HTR-8/SVneo (cell line): ENCODE data around the gene LHX2.
"Not testable (repeated sequence)": the region's sequence is repeated elsewhere in the genome, so short reads cannot be mapped to it uniquely, and the experiment has no call there.

Experiments used
- DNase-seq: peaks from one replicate; pipeline ENCODE4 v3.0.0; 2011; ENCODE audit warnings: low spot score, mixed read lengths; ENCODE audit not compliant: insufficient read length
- FAIRE-seq: peaks from 2 replicates; lab custom pipeline; 2011; peaks lifted over from hg19 to GRCh38; lab: Jason Lieb, UNC

Gene LHX2, protein sequence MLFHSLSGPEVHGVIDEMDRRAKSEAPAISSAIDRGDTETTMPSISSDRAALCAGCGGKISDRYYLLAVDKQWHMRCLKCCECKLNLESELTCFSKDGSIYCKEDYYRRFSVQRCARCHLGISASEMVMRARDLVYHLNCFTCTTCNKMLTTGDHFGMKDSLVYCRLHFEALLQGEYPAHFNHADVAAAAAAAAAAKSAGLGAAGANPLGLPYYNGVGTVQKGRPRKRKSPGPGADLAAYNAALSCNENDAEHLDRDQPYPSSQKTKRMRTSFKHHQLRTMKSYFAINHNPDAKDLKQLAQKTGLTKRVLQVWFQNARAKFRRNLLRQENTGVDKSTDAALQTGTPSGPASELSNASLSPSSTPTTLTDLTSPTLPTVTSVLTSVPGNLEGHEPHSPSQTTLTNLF

DNA sequence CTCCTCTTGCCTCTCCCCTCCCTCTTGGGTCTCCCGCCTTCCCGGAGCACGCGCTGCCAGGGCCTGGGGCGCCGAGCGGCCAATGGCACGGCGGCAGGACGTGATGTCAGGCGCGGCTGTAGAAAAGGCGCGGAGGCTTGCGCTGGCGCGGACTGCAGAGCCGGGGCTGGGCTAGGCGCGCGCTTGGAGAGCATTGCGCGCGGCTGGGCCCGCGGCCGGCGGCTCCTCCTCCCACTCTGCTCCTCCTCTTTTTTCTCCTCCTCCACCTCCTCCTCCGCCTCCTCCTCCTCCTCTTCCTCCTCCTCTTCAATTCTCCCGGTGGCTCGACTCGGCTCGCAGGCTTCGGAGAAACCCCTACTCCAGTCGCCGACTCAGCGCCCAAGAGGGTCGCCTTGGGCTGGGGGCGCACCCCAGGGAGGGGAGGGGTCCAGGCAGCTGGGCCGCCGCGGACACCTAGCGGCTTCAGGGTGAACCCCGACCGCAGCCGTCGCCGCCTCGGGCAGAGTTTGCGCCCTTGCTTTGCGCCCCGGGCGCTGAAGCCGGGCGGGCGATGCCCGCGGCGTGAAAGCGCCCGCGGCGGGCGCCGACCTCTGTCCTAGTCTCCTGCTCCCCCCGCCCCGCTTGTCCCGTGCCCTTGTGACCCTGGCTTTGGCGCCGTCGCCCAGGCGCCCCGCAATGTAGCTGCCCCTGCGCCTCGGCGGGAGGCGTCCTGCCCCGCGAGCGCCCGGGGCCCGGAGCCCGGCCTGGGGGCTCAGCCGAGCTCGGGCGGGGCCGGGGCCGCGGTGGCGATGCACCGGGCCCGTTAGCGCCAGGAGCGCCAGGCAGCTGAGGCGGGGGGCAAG is at the start of gene LHX2:
LHX2 (plus strand) TSS at position 309 of the 842 bp plus-strand sequence. CDS start 581 bp downstream, outside the sequence.
- DNase-seq: peak; percentile 63

GRCh38 chr9:123964761-123965160 is 46.8 kb upstream of the LHX2 start:
- FAIRE-seq (no peak), DNase-seq (no peak)

More for the DNA sequence above, at the start of gene LHX2:
- peak; percentile 46 for FAIRE-seq

GRCh38 chr9:123965801-123966686 is 45.5 kb upstream of the LHX2 start:
- no peak for FAIRE-seq

GRCh38 chr9:123967323-123967722 is 44.2 kb upstream of the LHX2 start:
- DNase-seq: no peak
- FAIRE-seq: no peak

More at GRCh38 chr9:123965801-123966686, 45.5 kb upstream of the LHX2 start:
- no peak for DNase-seq

DNA sequence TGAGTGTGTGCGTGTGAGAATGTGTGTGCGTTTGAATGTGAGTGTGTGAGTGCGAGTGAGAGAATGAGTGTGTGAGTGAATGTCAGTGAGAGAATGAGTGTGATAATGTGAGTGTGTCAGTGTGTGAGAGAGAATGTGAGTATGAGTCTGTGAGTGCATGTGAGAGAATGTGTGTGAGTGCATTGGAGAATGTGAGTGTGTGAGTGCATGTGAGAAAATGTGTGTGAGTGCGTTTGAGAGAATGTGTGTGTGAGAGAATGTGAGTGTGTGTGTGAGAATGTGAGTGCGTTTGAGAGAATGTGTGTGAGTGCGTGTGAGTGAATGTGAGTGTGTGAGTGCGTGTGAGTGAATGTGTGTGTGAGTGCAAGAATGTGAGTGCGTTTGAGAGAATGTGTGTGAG is 39.0 kb upstream of the LHX2 start:
- FAIRE-seq (no peak), DNase-seq (no peak)

- FAIRE-seq (peak; percentile 71), DNase-seq (no peak)
These were observed 37.9 kb upstream of the LHX2 start for GRCh38 chr9:123973590-123974223.

- FAIRE-seq (no peak), DNase-seq (no peak)
These were observed 37.1 kb upstream of the LHX2 start for GRCh38 chr9:123974471-123974870.

DNA sequence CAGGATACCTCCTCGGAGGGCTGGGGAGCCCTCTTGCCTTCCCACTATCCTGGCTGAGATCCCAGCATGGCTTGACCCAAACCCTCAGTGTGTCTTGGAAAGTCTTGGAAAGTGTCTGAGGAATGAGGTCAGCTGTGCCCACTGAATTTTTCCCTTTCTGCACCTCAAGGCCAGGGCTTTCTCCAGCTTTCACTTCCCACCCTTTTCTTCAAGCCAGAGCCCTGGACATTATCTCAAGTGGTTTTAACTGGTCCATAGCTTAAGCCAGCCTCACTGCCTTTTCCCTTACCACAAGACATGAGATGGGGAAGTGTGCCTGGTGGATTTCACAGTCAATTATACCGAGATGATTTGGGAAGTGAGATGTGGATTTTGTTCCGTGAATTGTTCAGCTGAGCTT is 35.7 kb upstream of the LHX2 start:
- FAIRE-seq: no peak
- no peak for DNase-seq

DNA sequence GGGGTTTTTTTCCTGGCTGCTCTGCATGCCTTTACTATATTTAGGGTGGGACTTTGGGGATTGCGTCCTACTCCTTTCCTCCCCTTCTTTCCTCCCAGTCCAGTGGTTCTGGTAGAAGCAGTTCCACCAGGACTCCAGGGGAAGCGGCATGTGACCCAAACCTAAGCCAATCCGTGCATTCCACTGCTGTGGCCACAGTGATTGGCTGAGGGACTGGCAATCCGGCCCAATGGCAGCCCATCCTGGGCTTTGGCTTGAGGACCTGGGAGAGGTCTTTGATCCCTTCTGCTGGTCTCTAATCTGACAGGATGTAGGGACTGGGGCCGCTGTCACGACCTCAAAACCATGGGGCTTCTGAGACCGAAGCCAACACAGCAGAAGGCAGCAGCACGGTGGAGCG is 35.0 kb upstream of the LHX2 start:
- not testable (repeated sequence) for DNase-seq, FAIRE-seq

- FAIRE-seq: no peak
- no peak for DNase-seq
These were observed 32.6 kb upstream of the LHX2 start for GRCh38 chr9:123978981-123979380.

DNA sequence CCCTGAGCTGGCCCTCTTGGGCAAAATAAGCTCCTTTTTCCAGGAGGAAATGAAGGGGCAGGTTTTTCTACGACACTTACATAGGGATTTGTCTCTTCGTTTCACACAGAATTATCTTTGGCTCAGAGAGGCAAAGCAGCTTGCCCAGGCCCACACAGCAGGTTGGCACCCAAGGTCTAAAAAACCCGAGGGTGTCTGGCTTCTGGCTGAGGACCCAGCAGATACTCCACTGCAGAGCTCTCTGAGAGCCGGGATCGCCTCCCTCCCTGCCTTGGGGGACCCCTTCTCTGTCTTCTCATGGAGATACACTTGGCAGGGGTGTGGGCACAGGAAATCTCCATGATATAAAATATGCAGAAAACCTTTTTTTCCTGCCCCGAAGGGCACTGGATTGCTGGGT is 29.0 kb upstream of the LHX2 start:
- DNase-seq (no peak), FAIRE-seq (no peak)

DNA sequence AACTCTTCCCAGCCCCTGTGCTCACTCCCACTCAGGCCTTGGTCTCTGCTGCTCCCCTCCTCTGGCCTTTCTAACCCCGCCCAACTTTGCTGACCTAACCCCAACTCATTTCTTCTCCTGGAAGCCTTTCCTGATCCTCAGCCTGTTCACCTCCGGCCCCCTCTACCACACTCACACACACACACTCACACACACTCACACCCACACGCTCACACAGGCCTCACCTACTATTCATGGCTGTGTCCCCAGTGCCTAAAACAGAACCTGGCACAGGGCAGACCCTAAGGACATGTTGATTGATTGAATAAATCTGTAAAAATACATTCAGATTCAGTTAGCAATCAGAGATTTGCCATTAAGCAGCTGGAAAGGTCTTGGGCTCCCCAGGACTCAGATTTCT is 28.5 kb upstream of the LHX2 start:
- DNase-seq (no peak), FAIRE-seq (no peak)

DNA sequence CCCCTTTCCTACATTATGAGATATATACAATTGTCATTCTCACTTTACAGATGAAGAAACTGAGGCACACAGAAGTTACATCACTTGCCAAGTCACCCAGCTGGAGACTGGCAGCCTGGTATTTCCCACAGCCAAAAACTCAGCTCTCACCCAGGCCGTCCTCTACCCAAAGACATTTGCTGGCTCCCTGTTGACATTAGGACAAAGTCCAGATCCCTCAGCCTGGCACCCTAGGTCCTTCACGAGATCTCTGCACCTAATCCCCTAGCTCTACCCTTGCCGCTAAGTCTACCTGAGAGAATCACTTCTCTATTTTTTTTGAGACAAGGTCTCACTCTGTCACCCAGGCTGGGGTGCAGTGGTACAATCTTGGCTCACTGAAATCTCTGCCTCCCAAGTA is 26.8 kb upstream of the LHX2 start:
- DNase-seq (no peak), FAIRE-seq (no peak)

DNA sequence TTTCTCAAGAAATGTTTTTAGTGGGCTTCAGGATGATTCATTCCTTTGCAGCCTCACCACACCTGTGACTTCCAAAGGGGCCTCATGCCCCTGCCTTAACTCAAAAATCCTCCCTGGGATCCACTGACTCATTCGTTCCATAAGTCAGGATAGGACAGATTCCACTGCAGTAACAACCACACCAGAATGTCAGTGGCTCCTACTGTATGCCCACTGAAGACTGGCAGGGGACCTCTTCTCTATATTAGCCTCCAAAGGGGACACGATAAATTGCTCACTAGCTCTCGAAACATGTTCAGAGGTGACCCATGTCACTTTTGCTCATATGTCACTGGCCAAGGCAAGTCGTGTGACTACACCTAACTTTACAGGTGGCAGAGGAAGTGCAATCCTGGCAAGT is 25.7 kb upstream of the LHX2 start:
- no peak for FAIRE-seq

GRCh38 chr9:123990427-123990826 is 21.1 kb upstream of the LHX2 start:
- DNase-seq (no peak), FAIRE-seq (no peak)

More for the DNA sequence above, 25.7 kb upstream of the LHX2 start:
- DNase-seq: no peak

DNA sequence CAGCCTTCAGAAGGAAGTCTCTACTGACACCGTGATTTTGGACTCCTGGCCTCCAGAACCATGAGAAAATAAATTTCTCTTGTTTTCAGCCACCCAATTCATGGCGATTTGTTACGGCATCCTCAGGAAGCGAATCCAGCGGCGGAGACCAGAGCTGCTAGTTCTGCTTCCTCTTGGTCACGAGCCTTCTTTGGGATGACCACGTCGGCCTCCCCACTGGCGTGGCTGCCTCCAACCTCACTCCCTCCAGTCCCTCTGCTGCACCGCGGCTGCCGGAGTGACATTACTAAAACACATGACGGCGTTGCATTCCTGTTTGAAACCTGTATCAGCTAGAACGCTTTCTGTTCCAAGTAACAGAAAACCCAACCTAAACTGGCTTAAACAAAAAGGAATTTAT is 18.9 kb upstream of the LHX2 start:
- FAIRE-seq: not testable (repeated sequence)

DNA sequence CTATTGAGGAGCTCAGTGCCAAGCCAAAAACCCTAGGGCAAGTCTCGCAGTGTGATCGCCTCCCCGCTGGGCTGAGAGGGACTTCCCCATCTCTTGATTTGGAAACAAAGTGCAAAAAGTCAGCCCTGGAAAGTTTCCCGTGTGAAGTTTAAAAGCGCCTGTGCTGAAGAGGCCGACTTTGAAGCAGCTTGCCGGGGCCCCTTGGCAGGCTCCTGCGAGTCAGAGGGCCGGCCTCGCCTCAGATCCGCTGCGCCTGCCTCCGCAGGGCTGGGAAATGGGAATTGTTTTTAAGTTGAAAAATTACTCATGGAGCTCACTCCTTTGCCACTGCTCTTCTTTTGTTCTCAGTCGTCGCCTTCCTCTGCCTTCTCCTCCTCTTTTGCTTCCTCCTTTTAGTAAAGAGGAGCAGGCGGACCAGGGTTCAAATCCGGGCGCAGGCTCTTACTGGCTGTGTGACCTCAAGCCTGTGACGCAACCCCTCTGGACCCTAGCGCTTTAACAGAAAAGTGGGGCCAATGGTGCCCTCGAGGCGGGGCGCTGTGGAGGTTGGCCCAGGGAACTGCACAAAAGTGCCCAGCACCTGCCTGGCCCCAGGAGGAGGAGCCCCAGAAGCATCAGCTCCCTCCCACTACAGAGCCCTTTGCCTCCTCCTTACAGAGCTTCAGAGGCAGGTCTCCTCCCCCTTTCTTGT is 14.7 kb upstream of the LHX2 start:
- no peak for DNase-seq

More for the DNA sequence above, 18.9 kb upstream of the LHX2 start:
- not testable (repeated sequence) for DNase-seq

DNA sequence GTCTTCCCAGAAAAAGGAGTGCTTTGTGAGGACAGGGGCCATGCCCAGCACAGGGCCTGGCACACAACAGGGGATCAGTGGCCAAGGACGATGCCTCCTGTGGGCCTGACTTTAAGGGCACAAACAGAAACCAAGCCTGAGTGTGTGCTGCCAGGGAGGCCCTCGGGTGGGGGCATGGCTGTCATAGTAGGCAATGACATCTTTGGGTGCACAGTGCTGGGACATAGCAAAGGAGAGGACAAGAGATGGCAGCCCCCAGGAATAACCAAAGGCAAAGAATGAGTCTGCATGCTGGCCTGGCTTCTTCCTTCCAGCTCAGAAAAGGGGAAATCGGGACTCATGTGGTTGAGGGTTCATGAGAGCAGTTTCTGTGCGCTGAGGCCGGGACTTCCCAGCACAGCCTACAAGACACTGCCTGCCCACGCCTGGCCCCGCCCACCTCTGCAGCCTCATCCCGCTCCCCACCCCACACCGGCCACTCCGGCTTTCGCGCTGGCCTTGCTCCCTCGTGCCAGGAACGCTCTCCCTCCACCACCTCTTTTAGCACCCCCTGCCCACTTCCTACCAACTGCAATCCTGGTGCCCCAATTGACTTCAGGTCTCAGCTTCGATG is 13.8 kb upstream of the LHX2 start:
- no peak for DNase-seq
- FAIRE-seq: no peak

More for the DNA sequence above, 14.7 kb upstream of the LHX2 start:
- FAIRE-seq: no peak
